PFSK-1 (cell line): ENCODE measurements around the gene IL17C.

Source experiments
- FOXP2 ChIP-seq: optimal IDR thresholded peaks from 2 replicates; pipeline ENCODE3; 2011; ENCODE audit warnings: borderline replicate concordance, control low read depth, inconsistent platforms; ENCODE audit not compliant: insufficient read depth; ENCODE audit errors: extremely low read length, extremely low read depth
- POLR2AphosphoS5 ChIP-seq: IDR thresholded peaks from 2 replicates; pipeline ENCODE4 v1.6.1; 2012; ENCODE audit warnings: low read depth, mild to moderate bottlenecking, control low read depth, low read length, moderate library complexity
- REST ChIP-seq, 2 experiments: IDR thresholded peaks; 2 replicates each; pipeline versions ENCODE4 v1.6.1 to v1.8.0; 2011 to 2012; ENCODE audit warnings: low read depth in 2 of 2, low read length in 2 of 2, control low read depth in 1 of 2, inconsistent platforms in 1 of 2, mild to moderate bottlenecking in 1 of 2, moderate library complexity in 1 of 2; ENCODE audit not compliant: insufficient read depth in 1 of 2
- SIN3A ChIP-seq: IDR thresholded peaks from 2 replicates; pipeline ENCODE4 v1.6.1; 2012; ENCODE audit warnings: mild to moderate bottlenecking, low read length, moderate library complexity, borderline replicate concordance; ENCODE audit not compliant: insufficient read depth
- TAF1 ChIP-seq: IDR thresholded peaks from 2 replicates; pipeline ENCODE4 v1.6.1; 2012; ENCODE audit warnings: low read length, control low read depth, borderline replicate concordance; ENCODE audit not compliant: insufficient read depth

IL17C gene

DNA sequence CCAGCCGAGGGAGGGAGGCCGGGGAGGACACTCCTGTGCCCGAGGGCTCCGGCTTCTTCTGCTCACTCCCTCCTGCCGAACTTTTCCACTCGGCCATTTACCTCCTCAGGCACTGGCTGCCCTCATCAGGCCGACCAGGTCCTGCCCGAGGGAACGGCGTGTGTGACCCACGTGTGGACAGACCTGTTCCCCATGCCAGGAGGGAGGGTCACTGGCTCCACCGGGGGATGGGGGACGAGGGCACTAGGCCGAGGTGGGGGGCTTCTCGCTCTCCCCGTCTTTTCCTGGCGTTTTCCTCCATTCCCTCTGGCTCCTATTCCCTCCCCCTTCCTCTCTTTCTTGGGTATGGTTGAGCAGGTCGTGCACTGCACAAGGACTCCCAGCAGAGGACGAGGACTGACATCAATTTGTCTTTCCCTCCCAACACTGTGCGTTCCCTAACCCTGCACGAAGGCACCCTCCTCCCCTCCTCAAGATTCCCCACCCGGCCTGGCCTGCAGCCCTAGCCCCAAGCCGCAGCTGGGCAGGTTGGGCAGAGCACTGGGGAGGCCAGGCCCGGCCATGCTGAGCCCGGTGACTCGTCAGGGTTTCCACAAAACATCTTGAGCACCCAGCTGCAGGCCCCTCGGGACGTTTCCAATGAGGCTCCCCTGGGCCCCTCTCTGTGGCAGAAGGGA lies 3.2 kb upstream of the IL17C start:
- TF ChIP-seq SIN3A (no peak), REST (IDR thresholded peaks at IDR 0.05; ENCODE audit: insufficient read depth in 1 of 2, low read depth in 2 of 2, low read length in 2 of 2) (no peak), FOXP2 (no peak), POLR2AphosphoS5 (no peak), TAF1 (no peak)

- TF ChIP-seq REST (IDR thresholded peaks at IDR 0.05; ENCODE audit: insufficient read depth in 1 of 2, low read depth in 2 of 2, low read length in 2 of 2) (no peak), FOXP2 (no peak), SIN3A (no peak), POLR2AphosphoS5 (no peak), TAF1 (no peak)
These were observed 2.6 kb upstream of the IL17C start for GRCh38 chr16:88635671-88636319.

DNA sequence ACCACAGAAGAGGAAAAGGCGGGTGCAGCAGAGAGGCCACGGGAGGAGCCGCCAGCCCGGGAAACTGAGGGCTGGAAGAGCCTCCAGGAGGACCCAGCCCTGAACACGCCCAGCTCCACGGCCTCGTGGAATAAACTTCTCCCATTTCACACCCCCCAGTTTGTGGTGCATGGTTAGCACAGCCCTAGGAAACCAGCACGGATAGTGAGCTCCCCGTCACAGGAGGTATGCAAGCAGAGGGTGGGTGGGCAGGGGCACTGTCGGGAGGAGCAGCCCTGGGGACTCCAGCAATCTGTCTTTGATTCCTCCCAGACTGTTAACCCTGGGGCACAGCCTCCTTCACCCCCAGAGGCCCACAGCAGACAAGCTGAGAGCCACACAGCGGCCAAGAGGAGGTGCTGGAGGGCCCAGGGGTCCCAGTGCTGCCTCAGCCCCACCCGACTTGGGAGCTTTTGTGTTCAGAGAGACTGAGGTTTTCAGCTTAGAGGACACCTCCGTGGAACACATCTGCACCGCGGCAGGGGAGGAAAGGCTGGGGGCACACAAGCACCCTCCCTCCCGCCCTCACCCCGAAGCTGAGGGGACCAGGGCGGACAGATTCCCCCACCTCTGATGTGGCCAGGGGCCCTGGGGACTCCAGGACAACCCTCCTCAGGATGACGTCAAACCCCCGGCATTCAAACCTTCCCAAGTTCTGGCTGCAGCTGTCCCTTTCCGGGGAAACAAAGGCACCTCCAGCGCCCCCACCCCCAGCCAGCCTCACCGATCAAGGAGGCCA lies 1.7 kb upstream of the IL17C start:
- TF ChIP-seq POLR2AphosphoS5 (no peak), FOXP2 (no peak), REST (IDR thresholded peaks at IDR 0.05; ENCODE audit: insufficient read depth in 1 of 2, low read depth in 2 of 2, low read length in 2 of 2) (no peak), SIN3A (no peak), TAF1 (no peak)

DNA sequence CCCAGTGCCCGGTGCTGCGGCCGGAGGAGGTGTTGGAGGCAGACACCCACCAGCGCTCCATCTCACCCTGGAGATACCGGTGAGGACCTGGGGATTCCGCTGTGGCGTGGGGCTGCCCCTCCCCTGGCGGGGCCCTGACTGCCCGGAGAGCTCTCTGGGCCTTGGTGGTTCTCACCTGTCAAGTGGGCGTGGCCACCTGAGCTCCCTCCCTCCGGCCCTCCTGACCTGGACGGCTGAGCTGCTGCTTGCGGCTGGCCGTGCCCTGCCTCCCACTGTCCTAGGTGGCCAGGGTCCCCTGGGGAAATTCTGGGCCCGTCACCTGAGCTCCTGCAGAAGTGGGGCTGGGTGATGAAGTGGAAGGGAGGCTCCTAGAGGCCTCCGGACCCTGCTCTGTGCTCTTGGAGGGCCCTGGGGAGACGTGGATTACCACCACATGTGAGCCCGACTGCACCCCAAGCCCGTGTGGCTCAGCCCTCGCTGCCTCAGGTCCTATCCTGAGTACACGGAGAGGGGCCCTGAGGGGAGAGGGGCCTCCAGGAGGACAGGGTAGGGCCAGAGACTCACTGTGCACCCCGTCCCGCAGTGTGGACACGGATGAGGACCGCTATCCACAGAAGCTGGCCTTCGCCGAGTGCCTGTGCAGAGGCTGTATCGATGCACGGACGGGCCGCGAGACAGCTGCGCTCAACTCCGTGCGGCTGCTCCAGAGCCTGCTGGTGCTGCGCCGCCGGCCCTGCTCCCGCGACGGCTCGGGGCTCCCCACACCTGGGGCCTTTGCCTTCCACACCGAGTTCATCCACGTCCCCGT lies 1.1 kb downstream of the IL17C start:
- no peak for TF ChIP-seq TAF1
- no peak for TF ChIP-seq POLR2AphosphoS5
- no peak for TF ChIP-seq REST (IDR thresholded peaks at IDR 0.05; ENCODE audit: insufficient read depth in 1 of 2, low read depth in 2 of 2, low read length in 2 of 2)
- no peak for TF ChIP-seq SIN3A
- no peak for TF ChIP-seq FOXP2
